ENCODE results near the gene EIF4H. TPM values are rescaled to one million over a fixed set of nuclear protein-coding genes. Genes with fewer than 3 reads are reported as not detected.
A peak's percentile ranks its signal among the peaks of the same experiment; 100 is the strongest.

The EIF4H gene
- total RNA-seq, 1 experiment from 2014 or later: 453 TPM

GRCh38 chr7:74246497-74246896 is 72.3 kb downstream of the EIF4H start:
- CTCF ChIA-PET: no interaction called here
- BruUV-seq (replicated peaks): no TSS peak
- Histone ChIP-seq H3K4me3 (ENCODE audit: low read depth, low read length, poor library complexity, severe bottlenecking) (no peak overlapping the region), H3K4me1 (ENCODE audit: insufficient read depth, low read length, poor library complexity, severe bottlenecking) (no peaks in the 10 kb centered on the region), H3K9me3 (ENCODE audit: low read depth, low read length, poor library complexity, severe bottlenecking) (no peaks in the 10 kb centered on the region), H3K36me3 (ENCODE audit: insufficient read depth, low read length, poor library complexity, severe bottlenecking) (peaks cover 90% of the 10 kb centered on the region), H3K27ac (ENCODE audit: low read depth, low read length, poor library complexity, severe bottlenecking) (no peak overlapping the region), H3K27me3 (replicated peaks; ENCODE audit: insufficient read depth, low read depth, low read length, poor library complexity) (no peaks in the 10 kb centered on the region)
- intact Hi-C loops (cut with micrococcal nuclease; ENCODE audit: unreplicated experiment): no loop called here
- DNase-seq (ENCODE audit: low spot score): no peak
- POLR2A ChIA-PET (ENCODE audit: low non-redundant PET): no interaction called here
- no peak for TF ChIP-seq EZH2 (IDR thresholded peaks at IDR 0.05; ENCODE audit: borderline replicate concordance, low read depth, low read length, poor library complexity, severe bottlenecking)

Small RNAs within 50 kb of the gene (microRNA-seq; reads per million reads assigned to microRNA genes)
- gene MIR590: 4,581 reads per million, percentile 92 among the genes with 10 or more reads in this experiment

Other genes starting within 250 kb of the EIF4H start
- 47.6 and 65.9 TPM in 2 replicates for gene ELN, start 146.2 kb upstream of the EIF4H start, total RNA-seq (2021)
- gene LIMK1, start 90.6 kb upstream of the EIF4H start, total RNA-seq (2021): 59.3 and 60.2 TPM in 2 replicates
- 0.28 and 0.58 TPM in 2 replicates for gene LAT2, start 35.6 kb downstream of the EIF4H start, total RNA-seq (2021)
- 113 and 125 TPM in 2 replicates for gene RFC2, start 80.0 kb downstream of the EIF4H start, total RNA-seq (2021)
- gene CLIP2, start 115.1 kb downstream of the EIF4H start, total RNA-seq (2021): 28.9 and 33.3 TPM in 2 replicates

All from A673 (cell line).